Ishikawa (cell line): ENCODE measurements around the gene DST.

Source experiments
- TAF1 ChIP-seq: IDR thresholded peaks from 2 replicates; pipeline ENCODE4 v1.6.1; 2012; ENCODE audit warnings: low read depth, mild to moderate bottlenecking
- TCF12 ChIP-seq: IDR thresholded peaks from 2 replicates; pipeline ENCODE4 v1.6.1; 2012; ENCODE audit warnings: low read depth
- TF ChIP-seq, protein P1 (sequence below): IDR thresholded peaks from 2 replicates; pipeline ENCODE4 v1.6.1; 2012

DNA sequence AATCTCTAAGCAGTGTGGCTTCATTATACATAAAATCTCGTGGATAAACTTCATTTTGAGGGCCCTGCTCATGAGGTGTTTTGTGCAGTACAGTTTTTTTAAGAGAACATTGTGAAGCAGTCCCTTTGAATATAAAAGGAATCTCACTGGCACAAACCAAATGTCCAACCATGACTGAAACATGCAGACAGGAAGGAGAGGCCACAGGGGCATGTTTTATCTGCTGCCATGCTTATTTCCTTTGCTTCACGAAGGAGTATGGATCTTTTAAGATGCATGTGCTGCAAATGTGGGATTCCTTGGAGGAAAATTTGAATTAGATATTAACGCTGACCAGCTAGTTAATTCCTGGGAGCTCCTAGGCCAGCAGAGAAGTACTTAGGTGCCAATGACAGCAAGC lies 192.3 kb downstream of the DST start:
- TF ChIP-seq TCF12 (no peak), TAF1 (no peak)
- TF ChIP-seq, protein P1, sequence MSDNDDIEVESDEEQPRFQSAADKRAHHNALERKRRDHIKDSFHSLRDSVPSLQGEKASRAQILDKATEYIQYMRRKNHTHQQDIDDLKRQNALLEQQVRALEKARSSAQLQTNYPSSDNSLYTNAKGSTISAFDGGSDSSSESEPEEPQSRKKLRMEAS = no peak
